A673 (cell line): ENCODE data around the gene ADAM19. TPM values are rescaled to one million over a fixed set of nuclear protein-coding genes. Genes with fewer than 3 reads are reported as not detected.

Experiments
- BruUV-seq: library from RNA; stranded (reverse); fragments of 400-500 nt; replicated peaks from 2 replicates; lab custom pipeline; 2021; lab: Mats Ljungman, UMichigan
- CTCF ChIA-PET: fragments of 300-600 bp; sonication (Branson Sonifier 250); formaldehyde crosslinking; loops from one replicate; lab custom pipeline; 2022; ENCODE audit warnings: antibody characterized with exemption; lab: Charles Lee
- POLR2A ChIA-PET: fragments of 300-600 bp; sonication (Branson Sonifier 250); formaldehyde crosslinking; loops from one replicate; lab custom pipeline; 2022; ENCODE audit warnings: antibody characterized with exemption; ENCODE audit not compliant: low non-redundant PET; lab: Charles Lee
- DNase-seq: peaks from one replicate; pipeline ENCODE4 v3.0.0-alpha.2; 2015; ENCODE audit warnings: low spot score
- H3K27ac ChIP-seq: fragments of 200-600 bp; sonication (generic); 2 replicates; pipeline ENCODE4 v1.5.1; 2016; ENCODE audit warnings: mixed run types, low read depth, mild to moderate bottlenecking, mixed read lengths, antibody characterized with exemption, low read length; ENCODE audit not compliant: poor library complexity, severe bottlenecking
- H3K27me3 ChIP-seq: fragments of 200-600 bp; sonication (generic); replicated peaks from 2 replicates; pipeline ENCODE4 v1.6.1; 2017; ENCODE audit warnings: mixed run types, low read depth, mild to moderate bottlenecking, mixed read lengths, antibody characterized with exemption, low read length; ENCODE audit not compliant: insufficient read depth, poor library complexity
- H3K36me3 ChIP-seq: fragments of 200-600 bp; sonication (generic); 2 replicates; pipeline ENCODE4 v1.6.1; 2016; ENCODE audit warnings: mixed run types, mild to moderate bottlenecking, mixed read lengths, antibody characterized with exemption, low read length; ENCODE audit not compliant: insufficient read depth, poor library complexity, severe bottlenecking
- H3K4me1 ChIP-seq: fragments of 200-600 bp; sonication (generic); 2 replicates; pipeline ENCODE4 v1.6.1; 2017; ENCODE audit warnings: mixed run types, mild to moderate bottlenecking, mixed read lengths, antibody characterized with exemption, low read length; ENCODE audit not compliant: insufficient read depth, poor library complexity, severe bottlenecking
- H3K4me3 ChIP-seq: fragments of 200-600 bp; sonication (generic); 2 replicates; pipeline ENCODE4 v1.5.1; 2016; ENCODE audit warnings: low read depth, mixed run types, mild to moderate bottlenecking, mixed read lengths, low read length; ENCODE audit not compliant: poor library complexity, severe bottlenecking
- H3K9me3 ChIP-seq: fragments of 200-600 bp; sonication (generic); 2 replicates; pipeline ENCODE4 v1.6.1; 2016; ENCODE audit warnings: mixed run types, low read depth, mild to moderate bottlenecking, mixed read lengths, antibody characterized with exemption, low read length; ENCODE audit not compliant: poor library complexity, severe bottlenecking
- EZH2 ChIP-seq: fragments of 200-600 bp; sonication (generic); IDR thresholded peaks from 2 replicates; pipeline ENCODE4 v1.6.1; 2017; ENCODE audit warnings: borderline replicate concordance, low read depth, mild to moderate bottlenecking, mixed read lengths, antibody characterized with exemption, low read length; ENCODE audit not compliant: poor library complexity, severe bottlenecking
- intact Hi-C: fragments of 100-400 bp; cut with micrococcal nuclease; formaldehyde crosslinking; loops from one replicate; pipeline ENCODE4 v1.10.0; 2022; ENCODE audit not compliant: unreplicated experiment
- total RNA-seq: library from RNA; stranded (reverse); gene quantifications from 2 replicates; pipeline ENCODE4 v1.2.3, GENCODE V29; 2021
- TF ChIP-seq, protein P1 (sequence below): fragments of 300-800, 200-600 bp; sonication (generic); conservative IDR thresholded peaks from 2 replicates; pipeline ENCODE4 v1.5.1; 2017; ENCODE audit warnings: low read depth, mild to moderate bottlenecking, antibody characterized with exemption, low read length, moderate library complexity, mixed read lengths

ADAM19 gene
- total RNA-seq, 1 experiment from 2014 or later = 1.7 TPM

DNA sequence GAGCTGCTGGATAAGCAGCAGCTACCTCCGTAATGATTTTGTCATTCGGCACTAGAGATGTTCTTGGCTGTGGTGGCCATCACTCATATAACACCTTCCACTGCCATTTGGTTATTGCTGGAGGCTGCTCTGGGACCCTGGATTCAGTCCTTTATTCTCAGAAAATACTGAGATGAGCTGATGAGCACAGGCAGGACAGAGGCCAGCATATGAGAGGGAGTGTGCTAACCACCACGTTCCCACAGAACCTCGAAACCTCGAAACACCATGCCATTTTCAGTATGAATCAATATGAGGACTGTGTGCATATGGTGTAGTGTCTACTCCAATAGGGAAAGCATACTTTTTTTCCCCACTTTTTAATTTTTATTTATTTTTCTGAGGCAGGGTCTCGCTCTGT is 56.6 kb downstream of the ADAM19 start:
- POLR2A ChIA-PET = no interaction called here
- CTCF ChIA-PET = no interaction called here
- intact Hi-C loops = no loop called here

DNA sequence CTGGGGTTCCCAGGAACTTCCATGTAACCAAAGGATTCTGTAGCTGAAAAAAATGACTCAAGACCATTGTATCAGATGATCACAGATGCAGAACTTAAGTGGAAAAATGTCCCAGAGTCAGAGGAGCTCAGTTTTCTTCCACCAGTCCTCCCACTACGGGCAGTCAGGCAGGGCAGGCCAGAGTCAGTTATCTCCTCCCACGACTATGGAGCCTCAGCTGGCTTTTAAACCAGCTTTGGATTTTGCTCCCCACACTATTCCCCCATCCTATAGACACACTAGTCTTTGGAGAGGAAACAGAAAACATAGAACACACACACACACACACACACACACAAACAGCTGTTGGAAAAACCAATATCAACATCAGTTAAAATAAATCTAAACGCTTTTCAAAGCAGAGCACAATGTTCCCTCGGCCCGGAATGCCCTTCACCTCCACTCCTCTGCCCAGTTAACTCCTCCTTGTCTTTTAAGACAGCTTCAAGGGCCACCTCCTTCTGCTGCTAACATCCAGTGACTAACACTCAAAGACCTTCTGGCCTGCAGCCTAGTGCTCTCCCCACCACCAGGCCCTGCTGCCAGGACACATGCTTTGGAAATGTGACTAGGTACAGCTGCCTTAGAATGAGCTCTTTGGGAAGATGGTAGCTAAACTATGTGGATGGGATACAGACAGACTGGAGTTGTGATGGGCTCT is 58.8 kb downstream of the ADAM19 start:
- POLR2A ChIA-PET = no interaction called here
- CTCF ChIA-PET = no interaction called here

More for the DNA sequence above, 56.6 kb downstream of the ADAM19 start:
- Histone ChIP-seq H3K36me3 (no peaks in the 10 kb centered on the region), H3K27ac (no peak overlapping the region), H3K4me3 (no peak overlapping the region), H3K27me3 (no peaks in the 10 kb centered on the region), H3K4me1 (no peaks in the 10 kb centered on the region), H3K9me3 (no peaks in the 10 kb centered on the region)
- DNase-seq = no peak
- no peak for TF ChIP-seq EZH2
- TF ChIP-seq, protein P1, sequence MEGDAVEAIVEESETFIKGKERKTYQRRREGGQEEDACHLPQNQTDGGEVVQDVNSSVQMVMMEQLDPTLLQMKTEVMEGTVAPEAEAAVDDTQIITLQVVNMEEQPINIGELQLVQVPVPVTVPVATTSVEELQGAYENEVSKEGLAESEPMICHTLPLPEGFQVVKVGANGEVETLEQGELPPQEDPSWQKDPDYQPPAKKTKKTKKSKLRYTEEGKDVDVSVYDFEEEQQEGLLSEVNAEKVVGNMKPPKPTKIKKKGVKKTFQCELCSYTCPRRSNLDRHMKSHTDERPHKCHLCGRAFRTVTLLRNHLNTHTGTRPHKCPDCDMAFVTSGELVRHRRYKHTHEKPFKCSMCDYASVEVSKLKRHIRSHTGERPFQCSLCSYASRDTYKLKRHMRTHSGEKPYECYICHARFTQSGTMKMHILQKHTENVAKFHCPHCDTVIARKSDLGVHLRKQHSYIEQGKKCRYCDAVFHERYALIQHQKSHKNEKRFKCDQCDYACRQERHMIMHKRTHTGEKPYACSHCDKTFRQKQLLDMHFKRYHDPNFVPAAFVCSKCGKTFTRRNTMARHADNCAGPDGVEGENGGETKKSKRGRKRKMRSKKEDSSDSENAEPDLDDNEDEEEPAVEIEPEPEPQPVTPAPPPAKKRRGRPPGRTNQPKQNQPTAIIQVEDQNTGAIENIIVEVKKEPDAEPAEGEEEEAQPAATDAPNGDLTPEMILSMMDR = no peak
- BruUV-seq = no TSS peak

DNA sequence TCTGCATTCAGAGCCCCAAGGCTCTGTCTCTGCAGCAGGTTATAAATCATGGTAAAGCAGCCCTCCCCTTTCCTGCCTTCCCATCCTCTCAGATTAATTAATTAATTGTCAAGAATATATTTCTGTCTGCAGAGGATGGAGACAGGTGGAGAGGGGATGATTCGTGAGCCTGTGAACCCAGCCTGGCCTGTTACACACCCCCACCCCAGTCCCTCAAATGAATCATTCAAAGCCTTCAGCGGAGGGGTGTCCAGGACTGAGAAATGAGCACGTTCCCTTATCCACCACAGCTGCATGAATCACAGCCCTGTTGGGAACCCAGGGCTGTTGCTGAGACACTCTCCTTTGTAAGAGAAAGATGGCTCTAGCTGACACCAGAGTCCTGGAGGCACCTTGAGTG is 59.6 kb downstream of the ADAM19 start:
- Histone ChIP-seq H3K4me1 (no peaks in the 10 kb centered on the region), H3K36me3 (no peaks in the 10 kb centered on the region), H3K9me3 (no peaks in the 10 kb centered on the region), H3K27ac (no peak overlapping the region), H3K4me3 (no peak overlapping the region), H3K27me3 (no peaks in the 10 kb centered on the region)
- ChIA-PET CTCF (no interaction called here), POLR2A (no interaction called here)
- BruUV-seq = no TSS peak
- intact Hi-C loops = no loop called here
- TF ChIP-seq, protein P1 = no peak
- no peak for TF ChIP-seq EZH2
- DNase-seq = no peak

More for the DNA sequence above, 58.8 kb downstream of the ADAM19 start:
- Histone ChIP-seq H3K27ac (no peak overlapping the region), H3K36me3 (no peaks in the 10 kb centered on the region), H3K27me3 (no peaks in the 10 kb centered on the region), H3K9me3 (no peaks in the 10 kb centered on the region), H3K4me1 (no peaks in the 10 kb centered on the region), H3K4me3 (no peak overlapping the region)
- DNase-seq = no peak
- intact Hi-C loops = no loop called here
- TF ChIP-seq, protein P1 = no peak
- TF ChIP-seq EZH2 = no peak
- no TSS peak for BruUV-seq
